ENCODE data around the gene CNST.

GRCh38 chr1:246567646-246568235 is 1.5 kb downstream of the CNST start:
- TF ChIP-seq CTCF (IDR thresholded peaks at IDR 0.05; ENCODE audit: low read length) (no peak), EZH2phosphoT487 (IDR thresholded peaks at IDR 0.05; ENCODE audit: low read length) (no peak), EZH2 (optimal IDR thresholded peaks at IDR 0.05; ENCODE audit: low read depth, low read length) (no peak)
